Measurements from ENCODE around the gene MDM4.

GRCh38 chr1:204549313-204549712 lies 33.1 kb downstream of the MDM4 start:
- no peak for TF ChIP-seq POLR2A (IDR thresholded peaks at IDR 0.05; ENCODE audit: low read depth, low read length)
- no peak for TF ChIP-seq SPI1 (IDR thresholded peaks at IDR 0.05; ENCODE audit: low read depth, low read length)
- no peak for TF ChIP-seq POLR2AphosphoS5 (IDR thresholded peaks at IDR 0.05; ENCODE audit: low read depth, low read length)

Data from GM12891 (cell line).